NCI-H748 (cell line): Measurements from ENCODE around the gene SLC35B1.
"Not testable (repeated sequence)": the region's sequence is repeated elsewhere in the genome, so short reads cannot be mapped to it uniquely, and the experiment has no call there.

ENCODE experiments used
- DNase-seq: peaks from one replicate; lab custom pipeline; 2025; ENCODE audit not compliant: unreplicated experiment; lab: John Stamatoyannopoulos, UW

The SLC35B1 gene

DNA sequence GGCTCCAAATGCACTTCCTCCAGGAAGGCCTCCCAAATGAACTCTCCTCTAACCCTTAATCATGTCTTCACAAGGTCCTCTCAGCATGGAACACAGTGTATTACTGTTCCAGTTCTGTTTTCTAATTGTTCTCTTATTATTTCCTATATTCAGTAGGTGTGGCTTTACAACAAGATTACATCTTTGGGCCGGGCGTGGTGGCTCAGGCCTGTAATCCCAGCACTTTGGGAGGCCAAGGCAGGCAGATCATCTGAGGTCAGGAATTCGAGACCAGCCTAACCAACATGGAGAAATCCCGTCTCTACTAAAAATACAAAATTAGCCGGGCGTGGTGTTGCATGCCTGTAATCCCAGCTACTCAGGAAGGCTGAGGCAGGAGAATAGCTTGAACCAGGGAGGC, 34.1 kb downstream of the SLC35B1 start:
- not testable (repeated sequence) for DNase-seq

DNA sequence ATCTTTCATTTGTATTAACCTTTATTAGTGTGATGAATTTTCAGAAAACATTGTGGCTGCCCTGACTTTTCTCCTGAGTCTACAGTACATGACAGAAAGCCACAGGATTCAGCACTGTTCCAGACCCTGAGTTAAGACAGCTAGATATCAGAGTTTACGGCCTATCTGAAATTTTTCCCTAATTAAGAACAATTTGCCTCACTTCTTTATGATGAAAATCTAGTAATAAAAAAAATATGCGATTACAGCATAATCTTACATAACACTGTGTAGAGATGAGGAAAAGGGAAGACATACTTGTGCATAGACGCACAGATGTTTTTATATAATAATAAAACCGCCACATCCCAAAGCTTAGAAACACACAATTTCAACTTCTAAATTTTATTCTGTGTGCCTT, 37.1 kb downstream of the SLC35B1 start:
- no peak for DNase-seq

DNA sequence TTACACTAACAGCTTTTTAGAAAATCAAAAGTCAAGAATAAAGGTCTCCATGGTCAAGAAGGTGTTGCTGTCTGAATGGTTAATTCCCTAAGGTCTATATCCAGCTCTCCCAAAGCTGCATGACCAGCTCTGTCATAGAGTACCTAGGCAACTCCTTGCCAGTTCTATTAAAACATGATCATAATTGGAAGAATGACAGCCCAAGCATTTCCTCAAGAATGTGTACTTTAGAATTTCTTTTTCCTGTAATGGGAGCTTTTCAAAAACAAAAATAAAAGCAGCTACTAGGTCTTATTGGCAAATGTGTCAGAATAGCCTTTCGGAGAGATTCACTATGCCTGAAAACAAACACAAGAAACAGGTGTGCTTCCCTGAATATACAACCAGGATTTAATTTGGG, 37.8 kb downstream of the SLC35B1 start:
- no peak for DNase-seq

DNA sequence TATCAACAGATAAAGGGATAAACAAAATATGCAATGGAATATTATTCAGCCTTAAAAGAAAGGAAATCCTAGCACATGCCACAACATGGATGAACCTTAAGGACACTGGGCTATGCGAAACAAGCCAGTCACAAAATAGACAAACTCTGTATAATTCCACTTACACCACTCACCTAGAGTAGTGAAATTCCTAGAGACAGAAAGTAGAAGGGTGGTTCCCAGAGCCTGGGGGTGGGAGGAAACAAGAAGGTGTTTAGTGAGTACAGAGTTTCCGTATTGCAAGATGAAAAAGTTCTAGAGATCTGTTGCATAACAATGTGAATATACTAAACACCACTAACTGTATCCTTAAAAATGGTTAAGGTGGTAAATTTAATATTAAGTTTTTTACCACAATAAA, 39.9 kb downstream of the SLC35B1 start:
- no peak for DNase-seq

DNA sequence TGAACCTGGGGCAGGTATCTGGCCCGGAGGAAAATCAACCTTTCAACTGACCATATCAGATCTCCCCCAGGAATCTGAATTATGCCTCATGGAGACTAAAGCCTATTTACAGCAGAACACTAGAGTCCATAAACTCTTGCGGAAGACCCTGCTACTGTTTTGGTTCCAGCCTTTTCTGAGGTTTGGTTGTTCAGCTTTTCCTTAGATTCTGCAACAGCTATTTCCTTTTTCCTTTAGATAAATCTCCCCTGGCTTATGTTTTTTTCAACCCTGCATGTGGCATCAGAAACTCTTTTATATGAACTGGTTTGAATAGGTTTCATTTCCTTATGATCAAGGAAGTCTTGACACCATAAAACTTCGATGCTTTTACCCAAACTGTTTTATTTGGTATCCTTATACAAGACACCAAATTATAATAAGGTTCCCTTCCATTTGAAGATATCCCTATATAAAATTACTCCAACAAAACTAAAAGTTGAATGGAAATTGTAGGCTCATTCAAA, 43.0 kb downstream of the SLC35B1 start:
- DNase-seq: no peak

DNA sequence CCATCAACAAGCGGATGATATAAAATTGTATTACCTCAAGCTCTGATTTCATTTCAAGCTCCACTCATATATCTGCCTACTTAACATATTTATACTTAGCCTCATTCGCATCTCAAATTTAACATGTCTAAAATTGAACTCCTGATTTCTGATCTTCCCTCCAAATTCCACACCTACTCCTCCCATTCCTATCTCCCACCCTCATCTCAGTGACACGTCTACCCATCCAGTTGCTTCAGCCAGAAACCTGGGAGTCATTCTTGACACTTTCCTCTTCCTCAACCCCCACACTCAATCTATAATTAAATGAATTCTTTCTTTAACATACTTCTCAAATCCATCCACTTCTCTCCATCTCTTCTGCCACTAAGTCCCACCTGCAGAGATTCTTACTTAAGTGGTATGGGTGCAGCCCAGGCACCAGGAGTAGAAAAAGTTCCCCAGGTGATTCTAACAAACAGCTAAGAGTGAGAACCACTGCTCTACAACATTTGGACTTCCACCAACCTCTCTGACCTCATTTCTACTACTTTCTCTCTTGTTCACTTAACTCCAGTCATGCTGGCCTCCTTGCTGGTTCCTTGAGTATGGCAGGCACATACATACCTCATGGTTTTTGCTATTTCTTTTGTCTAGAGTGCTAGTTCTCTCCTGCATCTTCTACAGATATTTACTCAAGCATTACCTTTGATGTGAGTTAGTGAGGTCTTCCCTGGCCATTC, 47.9 kb downstream of the SLC35B1 start:
- no peak for DNase-seq

DNA sequence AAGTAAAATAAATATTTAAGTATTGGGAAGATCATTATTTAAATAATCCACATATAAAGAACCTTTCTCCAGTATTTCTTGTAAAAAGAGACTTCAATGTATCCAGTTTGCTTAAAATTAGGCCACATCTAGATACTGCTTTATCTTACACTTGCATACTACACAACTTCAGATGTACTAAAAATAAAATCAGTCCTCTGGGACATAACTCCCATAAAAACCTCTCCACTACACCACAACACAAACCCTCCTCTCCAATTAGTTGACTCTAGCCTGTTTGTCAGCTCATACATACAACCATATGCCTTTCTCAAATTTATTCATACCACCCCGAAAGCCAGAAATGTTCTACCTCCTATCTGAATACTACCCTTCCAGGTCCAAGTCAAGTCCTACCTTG, 51.5 kb downstream of the SLC35B1 start:
- no peak for DNase-seq
